Trophoblast cell (in vitro differentiated cells and primary cell): ENCODE data around the gene TAOK3.
"Not testable (repeated sequence)": the region's sequence is repeated elsewhere in the genome, so short reads cannot be mapped to it uniquely, and the experiment has no call there.

Experiments used
- DNase-seq, 2 donors: peaks; one replicate each; pipeline ENCODE4 v3.0.0-alpha.2; 2016
- H2AFZ ChIP-seq: 2 replicates; pipeline ENCODE4 v1.6.1; 2013; ENCODE audit warnings: low read length, moderate library complexity, mild to moderate bottlenecking; ENCODE audit not compliant: insufficient read depth, poor library complexity
- H2AK5ac ChIP-seq: 2 replicates; pipeline ENCODE4 v1.6.1; 2013; ENCODE audit warnings: mild to moderate bottlenecking, low read length
- H2BK120ac ChIP-seq: 2 replicates; pipeline ENCODE4 v1.6.1; 2013; ENCODE audit warnings: low read length, mild to moderate bottlenecking, moderate library complexity; ENCODE audit not compliant: insufficient read depth, poor library complexity
- H2BK12ac ChIP-seq: 2 replicates; pipeline ENCODE4 v1.6.1; 2013; ENCODE audit warnings: mild to moderate bottlenecking, low read length, moderate library complexity
- H2BK5ac ChIP-seq: 2 replicates; pipeline ENCODE4 v1.6.1; 2013; ENCODE audit warnings: low read length, low read depth, moderate library complexity, mild to moderate bottlenecking; ENCODE audit not compliant: poor library complexity
- H3K14ac ChIP-seq: 2 replicates; pipeline ENCODE4 v1.6.1; 2013; ENCODE audit warnings: mild to moderate bottlenecking, low read length
- H3K18ac ChIP-seq: 2 replicates; pipeline ENCODE4 v1.6.1; 2013; ENCODE audit warnings: mild to moderate bottlenecking, low read length
- H3K23ac ChIP-seq: 2 replicates; pipeline ENCODE4 v1.6.1; 2013; ENCODE audit warnings: low read length
- H3K27ac ChIP-seq: 2 replicates; pipeline ENCODE4 v1.5.1; 2013; ENCODE audit warnings: low read depth, mild to moderate bottlenecking, inconsistent platforms, low read length, moderate library complexity
- H3K27me3 ChIP-seq: 2 replicates; pipeline ENCODE4 v1.6.1; 2013; ENCODE audit warnings: inconsistent platforms, mild to moderate bottlenecking, low read length, moderate library complexity; ENCODE audit not compliant: insufficient read depth
- H3K36me3 ChIP-seq, 2 experiments: 1 replicate in 1 of 2; 2 replicates in 1 of 2; pipeline ENCODE4 v1.6.1; 2013; ENCODE audit warnings: low read length in 2 of 2, mild to moderate bottlenecking in 2 of 2, moderate library complexity in 1 of 2; ENCODE audit not compliant: insufficient read depth in 2 of 2, control insufficient read depth in 1 of 2
- H3K4ac ChIP-seq: 2 replicates; pipeline ENCODE4 v1.6.1; 2013; ENCODE audit warnings: low read depth, mild to moderate bottlenecking, low read length, moderate library complexity
- H3K4me1 ChIP-seq, 2 experiments: 1 replicate in 1 of 2; 2 replicates in 1 of 2; pipeline ENCODE4 v1.6.1; 2013; ENCODE audit warnings: low read length in 2 of 2, mild to moderate bottlenecking in 2 of 2, moderate library complexity in 1 of 2; ENCODE audit not compliant: insufficient read depth in 2 of 2, control insufficient read depth in 1 of 2
- H3K4me2 ChIP-seq: 2 replicates; pipeline ENCODE4 v1.6.1; 2013; ENCODE audit warnings: inconsistent platforms, mild to moderate bottlenecking, low read length, moderate library complexity
- H3K4me3 ChIP-seq: 2 replicates; pipeline ENCODE4 v1.5.1; 2013; ENCODE audit warnings: mild to moderate bottlenecking, low read depth, low read length, inconsistent platforms
- H3K79me1 ChIP-seq: one replicate; pipeline ENCODE4 v1.6.1; 2013; ENCODE audit warnings: low read length
- H3K79me2 ChIP-seq: 2 replicates; pipeline ENCODE4 v1.6.1; 2013; ENCODE audit warnings: low read length, mild to moderate bottlenecking; ENCODE audit not compliant: control insufficient read depth, insufficient read depth, poor library complexity
- H3K9ac ChIP-seq: 2 replicates; pipeline ENCODE4 v1.6.1; 2013; ENCODE audit warnings: mild to moderate bottlenecking, low read length
- H3K9me3 ChIP-seq: 2 replicates; pipeline ENCODE4 v1.6.1; 2013; ENCODE audit warnings: low read depth, mild to moderate bottlenecking, control low read depth, inconsistent platforms, low read length; ENCODE audit not compliant: insufficient read depth
- H4K12ac ChIP-seq: 2 replicates; pipeline ENCODE4 v1.6.1; 2013; ENCODE audit warnings: low read depth, mild to moderate bottlenecking, low read length, moderate library complexity
- H4K8ac ChIP-seq: 2 replicates; pipeline ENCODE4 v1.6.1; 2013; ENCODE audit warnings: low read depth, mild to moderate bottlenecking, low read length, moderate library complexity
- H4K91ac ChIP-seq: one replicate; pipeline ENCODE4 v1.6.1; 2013; ENCODE audit warnings: low read depth, mild to moderate bottlenecking, low read length, moderate library complexity
- WGBS: extraction: QIAGEN DNeasy Blood & Tissue Kit; methylation state at CpG from one replicate; pipeline ENCODE4 v1.1.7; 2013; ENCODE audit warnings: missing lambda C conversion rate; ENCODE audit not compliant: insufficient read length, insufficient coverage; ENCODE audit errors: extremely low coverage; 5-methylcytosine and 5-hydroxymethylcytosine counted together

Gene TAOK3

GRCh38 chr12:118288174-118288573, 84.5 kb downstream of the TAOK3 start:
- no peaks in the 10 kb centered on the region for H3K9me3 ChIP-seq
- no peak overlapping the region for H3K9ac ChIP-seq
- H3K18ac ChIP-seq, result no peak overlapping the region
- no peak overlapping the region for H3K4ac ChIP-seq
- no peak overlapping the region for H3K14ac ChIP-seq
- no peaks in the 10 kb centered on the region for H3K4me1 ChIP-seq
- no peak overlapping the region for H3K4me2 ChIP-seq
- H4K91ac ChIP-seq, result no peak overlapping the region
- H2AFZ ChIP-seq, result no peak overlapping the region
- no peak overlapping the region for H2BK5ac ChIP-seq
- no peak for DNase-seq
- no peak overlapping the region for H2BK120ac ChIP-seq
- no peak overlapping the region for H4K8ac ChIP-seq
- no peak overlapping the region for H3K23ac ChIP-seq
- no peak overlapping the region for H2BK12ac ChIP-seq
- H3K79me2 ChIP-seq, result no peaks in the 10 kb centered on the region
- no peak overlapping the region for H3K4me3 ChIP-seq
- WGBS, result no CpG with 5 or more reads among the region's 1 CpG
- H4K12ac ChIP-seq, result no peak overlapping the region
- H2AK5ac ChIP-seq, result no peak overlapping the region
- H3K27me3 ChIP-seq, result no peaks in the 10 kb centered on the region
- no peaks in the 10 kb centered on the region for H3K36me3 ChIP-seq
- no peak overlapping the region for H3K27ac ChIP-seq
- no peaks in the 10 kb centered on the region for H3K79me1 ChIP-seq

DNA sequence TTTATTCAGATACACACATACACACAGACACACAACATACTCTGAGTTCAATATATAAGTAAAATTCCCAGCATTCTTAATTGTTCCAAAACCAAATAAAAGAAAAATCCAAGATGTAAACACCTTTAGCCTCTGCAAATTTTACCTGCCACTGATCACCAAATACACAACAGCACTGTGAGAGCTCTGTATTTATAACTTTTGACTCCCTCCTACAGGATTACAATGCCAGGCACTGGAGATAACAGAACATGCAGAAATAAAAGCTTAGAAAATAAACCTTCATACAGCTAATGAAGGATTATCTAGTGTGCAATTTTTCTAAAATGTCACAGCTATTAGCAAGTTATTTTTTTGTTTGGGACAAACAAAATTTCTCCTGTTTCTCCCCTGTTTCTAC, 85.0 kb downstream of the TAOK3 start:
- no peak overlapping the region for H3K27ac ChIP-seq
- H3K9ac ChIP-seq, result no peak overlapping the region
- H3K27me3 ChIP-seq, result no peaks in the 10 kb centered on the region
- no peak overlapping the region for H2BK120ac ChIP-seq
- no peak overlapping the region for H4K8ac ChIP-seq
- no peak overlapping the region for H2AFZ ChIP-seq
- no peak overlapping the region for H2AK5ac ChIP-seq
- no peak overlapping the region for H3K4me2 ChIP-seq
- no peaks in the 10 kb centered on the region for H3K36me3 ChIP-seq
- no peak overlapping the region for H3K23ac ChIP-seq
- no peak overlapping the region for H2BK5ac ChIP-seq
- H3K79me2 ChIP-seq, result no peaks in the 10 kb centered on the region
- H3K4me3 ChIP-seq, result no peak overlapping the region
- no peak overlapping the region for H3K18ac ChIP-seq
- no peaks in the 10 kb centered on the region for H3K4me1 ChIP-seq
- DNase-seq, result no peak
- no peak overlapping the region for H3K14ac ChIP-seq
- H3K79me1 ChIP-seq, result no peaks in the 10 kb centered on the region
- H4K91ac ChIP-seq, result no peak overlapping the region
- H4K12ac ChIP-seq, result no peak overlapping the region
- no peak overlapping the region for H3K4ac ChIP-seq
- H2BK12ac ChIP-seq, result no peak overlapping the region
- H3K9me3 ChIP-seq, result no peaks in the 10 kb centered on the region

DNA sequence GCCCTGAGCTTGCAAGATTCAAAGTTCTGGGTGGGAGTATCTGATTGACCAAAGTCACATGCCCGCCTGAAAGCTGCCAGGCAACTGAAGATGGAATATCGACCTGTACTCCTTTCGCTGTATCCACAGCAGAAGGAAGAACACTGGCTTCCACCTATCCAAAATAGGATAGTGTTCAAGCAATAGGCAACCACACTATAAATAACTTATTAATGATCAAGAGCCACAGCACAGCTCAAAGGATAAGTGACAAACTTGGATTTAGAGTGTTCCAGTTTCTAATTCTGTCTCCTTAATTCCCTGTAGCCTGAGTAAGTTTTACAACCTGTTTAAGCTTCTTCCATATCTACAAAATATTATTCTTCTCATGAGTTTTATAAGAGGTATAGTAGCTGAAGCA, 89.9 kb downstream of the TAOK3 start:
- H3K4me1 ChIP-seq, result no peaks in the 10 kb centered on the region
- no peak overlapping the region for H3K18ac ChIP-seq
- H3K4me3 ChIP-seq, result no peak overlapping the region
- H3K9ac ChIP-seq, result no peak overlapping the region
- no peak overlapping the region for H2AFZ ChIP-seq
- H3K14ac ChIP-seq, result no peak overlapping the region
- H3K27me3 ChIP-seq, result no peaks in the 10 kb centered on the region
- H2BK120ac ChIP-seq, result no peak overlapping the region
- no peak overlapping the region for H4K12ac ChIP-seq
- H3K4ac ChIP-seq, result no peak overlapping the region
- no peak overlapping the region for H3K27ac ChIP-seq
- no peak for DNase-seq
- H3K36me3 ChIP-seq, result no peaks in the 10 kb centered on the region
- no peak overlapping the region for H3K23ac ChIP-seq
- no peaks in the 10 kb centered on the region for H3K79me2 ChIP-seq
- H4K8ac ChIP-seq, result no peak overlapping the region
- H2BK5ac ChIP-seq, result no peak overlapping the region
- H2AK5ac ChIP-seq, result no peak overlapping the region
- H2BK12ac ChIP-seq, result no peak overlapping the region
- no peaks in the 10 kb centered on the region for H3K9me3 ChIP-seq
- WGBS, result no CpG with 5 or more reads among the region's 3 CpGs
- no peak overlapping the region for H4K91ac ChIP-seq
- H3K79me1 ChIP-seq, result no peaks in the 10 kb centered on the region
- no peak overlapping the region for H3K4me2 ChIP-seq

DNA sequence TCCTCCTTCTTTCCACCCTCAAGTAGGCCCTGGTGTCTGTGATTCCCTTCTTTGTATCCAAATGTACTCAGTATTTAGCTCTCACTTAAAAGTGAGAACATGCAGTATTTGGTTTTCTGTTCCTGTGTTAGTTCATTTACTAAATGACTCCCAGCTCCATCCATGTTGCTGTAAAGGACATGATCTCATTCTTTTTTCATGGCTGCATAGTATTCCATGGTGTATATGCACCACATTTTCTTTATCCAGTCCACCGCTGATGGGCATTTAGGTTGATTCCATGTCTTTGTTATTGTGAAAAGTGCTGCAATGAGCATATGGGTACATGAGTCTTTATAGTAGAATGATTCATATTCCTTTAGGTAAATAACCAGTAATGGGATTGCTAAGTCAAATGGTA, 94.4 kb downstream of the TAOK3 start:
- not testable (repeated sequence) for H3K9ac ChIP-seq, H3K79me1 ChIP-seq, H3K14ac ChIP-seq, H3K27me3 ChIP-seq, H3K23ac ChIP-seq, H3K27ac ChIP-seq, H3K79me2 ChIP-seq, H3K36me3 ChIP-seq, H3K4me2 ChIP-seq, H4K12ac ChIP-seq, H3K18ac ChIP-seq, H2BK120ac ChIP-seq, H2AK5ac ChIP-seq, H2AFZ ChIP-seq, H3K4me3 ChIP-seq, H3K4ac ChIP-seq, H2BK12ac ChIP-seq, H2BK5ac ChIP-seq, H3K4me1 ChIP-seq, H3K9me3 ChIP-seq, H4K8ac ChIP-seq, DNase-seq, H4K91ac ChIP-seq
- WGBS, result no CpG with 5 or more reads among the region's 1 CpG

- peaks cover 3% of the 10 kb centered on the region in 2 experiments for H3K4me1 ChIP-seq
- H4K91ac ChIP-seq, result no peak overlapping the region
- no peak overlapping the region for H3K4me3 ChIP-seq
- peaks cover 1% of the 10 kb centered on the region for H3K79me1 ChIP-seq
- no peak overlapping the region for H3K27ac ChIP-seq
- no peak overlapping the region for H3K14ac ChIP-seq
- H2AK5ac ChIP-seq, result no peak overlapping the region
- H4K8ac ChIP-seq, result no peak overlapping the region
- no peaks in the 10 kb centered on the region for H3K79me2 ChIP-seq
- H3K27me3 ChIP-seq, result no peaks in the 10 kb centered on the region
- no peak overlapping the region for H2AFZ ChIP-seq
- no peak overlapping the region for H3K4ac ChIP-seq
- no peak for DNase-seq
- no peaks in the 10 kb centered on the region for H3K9me3 ChIP-seq
- no peak overlapping the region for H3K9ac ChIP-seq
- WGBS, result no CpG with 5 or more reads among the region's 4 CpGs
- H3K36me3 ChIP-seq, result no peaks in the 10 kb centered on the region
- H2BK5ac ChIP-seq, result no peak overlapping the region
- no peak overlapping the region for H3K23ac ChIP-seq
- H2BK12ac ChIP-seq, result no peak overlapping the region
- H3K18ac ChIP-seq, result no peak overlapping the region
- H3K4me2 ChIP-seq, result no peak overlapping the region
- H2BK120ac ChIP-seq, result no peak overlapping the region
- no peak overlapping the region for H4K12ac ChIP-seq
Measured at GRCh38 chr12:118274066-118274465, 98.6 kb downstream of the TAOK3 start.
